H9 (cell line): ENCODE measurements around the gene RFX1. TPM values are rescaled to one million over a fixed set of nuclear protein-coding genes. Genes with fewer than 3 reads are reported as not detected.

ENCODE experiments used
- DNase-seq: peaks from one replicate; pipeline ENCODE4 v3.0.0-alpha.2; 2017
- H2AFZ ChIP-seq: one replicate; pipeline ENCODE4 v1.6.1; 2013; ENCODE audit warnings: mild to moderate bottlenecking, low read length, control low read depth, moderate library complexity
- H2AK5ac ChIP-seq: 2 replicates; pipeline ENCODE4 v1.6.1; 2013; ENCODE audit warnings: low read length, control low read depth, mixed read lengths; ENCODE audit not compliant: insufficient read length
- H2BK120ac ChIP-seq: one replicate; pipeline ENCODE4 v1.6.1; 2013; ENCODE audit warnings: low read depth, mild to moderate bottlenecking, low read length, control low read depth, inconsistent platforms; ENCODE audit not compliant: poor library complexity, severe bottlenecking
- H2BK12ac ChIP-seq: 2 replicates; pipeline ENCODE4 v1.6.1; 2013; ENCODE audit warnings: low read length, control low read depth, mixed read lengths, low read depth; ENCODE audit not compliant: insufficient read length
- H2BK15ac ChIP-seq: 2 replicates; pipeline ENCODE4 v1.6.1; 2013; ENCODE audit warnings: low read depth, low read length, control low read depth
- H2BK20ac ChIP-seq: one replicate; pipeline ENCODE4 v1.6.1; 2013; ENCODE audit warnings: low read depth, mild to moderate bottlenecking, low read length, control low read depth, inconsistent platforms; ENCODE audit not compliant: poor library complexity, severe bottlenecking
- H2BK5ac ChIP-seq: 2 replicates; pipeline ENCODE4 v1.6.1; 2013; ENCODE audit warnings: low read length, control low read depth, mixed read lengths; ENCODE audit not compliant: insufficient read length
- H3K14ac ChIP-seq: 2 replicates; pipeline ENCODE4 v1.6.1; 2013; ENCODE audit warnings: low read length, control low read depth; ENCODE audit not compliant: insufficient read depth
- H3K18ac ChIP-seq: 2 replicates; pipeline ENCODE4 v1.6.1; 2013; ENCODE audit warnings: low read depth, mild to moderate bottlenecking, mixed read lengths, low read length, control low read depth; ENCODE audit not compliant: insufficient read length
- H3K23ac ChIP-seq: 2 replicates; pipeline ENCODE4 v1.6.1; 2013; ENCODE audit warnings: low read length, control low read depth, mixed read lengths, low read depth; ENCODE audit not compliant: insufficient read length
- H3K23me2 ChIP-seq: 2 replicates; pipeline ENCODE4 v1.6.1; 2013; ENCODE audit warnings: low read depth, mild to moderate bottlenecking, mixed read lengths, low read length, control low read depth; ENCODE audit not compliant: insufficient read length, poor library complexity, severe bottlenecking
- H3K27ac ChIP-seq: 2 replicates; pipeline ENCODE4 v1.5.1; 2013; ENCODE audit warnings: low read length, control low read depth, mixed read lengths, low read depth; ENCODE audit not compliant: insufficient read length
- H3K27me3 ChIP-seq: 2 replicates; pipeline ENCODE4 v1.6.1; 2013; ENCODE audit warnings: low read length, control low read depth, inconsistent platforms; ENCODE audit not compliant: insufficient read depth
- H3K4ac ChIP-seq: 2 replicates; pipeline ENCODE4 v1.6.1; 2013; ENCODE audit warnings: low read depth, mild to moderate bottlenecking, control low read depth, inconsistent platforms, low read length, moderate library complexity
- H3K4me1 ChIP-seq: 2 replicates; pipeline ENCODE4 v1.6.1; 2013; ENCODE audit warnings: low read length, control low read depth, inconsistent platforms; ENCODE audit not compliant: insufficient read depth
- H3K4me2 ChIP-seq: 2 replicates; pipeline ENCODE4 v1.6.1; 2013; ENCODE audit warnings: low read length, control low read depth, mixed read lengths; ENCODE audit not compliant: insufficient read length, insufficient read depth
- H3K56ac ChIP-seq: 2 replicates; pipeline ENCODE4 v1.6.1; 2013; ENCODE audit warnings: low read depth, mild to moderate bottlenecking, mixed read lengths, low read length, control low read depth; ENCODE audit not compliant: insufficient read length
- H3K79me1 ChIP-seq: 2 replicates; pipeline ENCODE4 v1.6.1; 2013; ENCODE audit warnings: low read depth, mild to moderate bottlenecking, moderate library complexity, low read length, control low read depth, inconsistent platforms; ENCODE audit not compliant: insufficient read depth, poor library complexity, severe bottlenecking
- H3K79me2 ChIP-seq: 2 replicates; pipeline ENCODE4 v1.6.1; 2013; ENCODE audit warnings: low read length, control low read depth, inconsistent platforms; ENCODE audit not compliant: insufficient read depth
- H3K9ac ChIP-seq: 2 replicates; pipeline ENCODE4 v1.6.1; 2013; ENCODE audit warnings: low read length, control low read depth, mixed read lengths; ENCODE audit not compliant: insufficient read length; ENCODE audit errors: extremely low read depth
- H3K9me3 ChIP-seq: one replicate; pipeline ENCODE4 v1.6.1; 2013; ENCODE audit warnings: low read depth, low read length, inconsistent platforms; ENCODE audit not compliant: control insufficient read depth
- H3T11ph ChIP-seq: one replicate; pipeline ENCODE4 v1.6.1; 2013; ENCODE audit warnings: mild to moderate bottlenecking, low read length, control low read depth, inconsistent platforms
- H4K20me1 ChIP-seq: one replicate; pipeline ENCODE4 v1.6.1; 2013; ENCODE audit not compliant: control insufficient read depth, insufficient read length, insufficient read depth
- H4K5ac ChIP-seq: 2 replicates; pipeline ENCODE4 v1.6.1; 2013; ENCODE audit warnings: low read depth, mild to moderate bottlenecking, mixed read lengths, low read length, control low read depth; ENCODE audit not compliant: insufficient read length
- H4K8ac ChIP-seq: replicated peaks from 2 replicates; pipeline ENCODE4 v1.6.1; 2013; ENCODE audit warnings: low read length, control low read depth, mixed read lengths, low read depth; ENCODE audit not compliant: insufficient read length
- H4K91ac ChIP-seq: 2 replicates; pipeline ENCODE4 v1.6.1; 2013; ENCODE audit warnings: low read depth, mild to moderate bottlenecking, moderate library complexity, mixed read lengths, low read length, control low read depth; ENCODE audit not compliant: insufficient read length
- H3K27ac Mint-ChIP-seq, 3 experiments: 2 replicates in 2 of 3; 3 replicates in 1 of 3; pipeline ENCODE4 v1.8.0; 2020 to 2021; ENCODE audit warnings: mixed read lengths in 3 of 3, mild to moderate bottlenecking in 1 of 3, moderate library complexity in 1 of 3
- H3K27me3 Mint-ChIP-seq: 2 replicates; pipeline ENCODE4 v1.8.0; 2021; ENCODE audit warnings: low read depth, mild to moderate bottlenecking, moderate library complexity, mixed read lengths
- H3K36me3 Mint-ChIP-seq, 3 experiments: 2 replicates in 2 of 3; 3 replicates in 1 of 3; pipeline ENCODE4 v1.8.0; 2020 to 2021; ENCODE audit warnings: low read depth in 3 of 3, mixed read lengths in 3 of 3; ENCODE audit not compliant: insufficient read depth in 1 of 3
- H3K4me1 Mint-ChIP-seq, 2 experiments: 2 replicates each; pipeline ENCODE4 v1.8.0; 2020; ENCODE audit warnings: mixed read lengths in 2 of 2
- H3K4me3 Mint-ChIP-seq, 2 experiments: 2 replicates in 1 of 2; 3 replicates in 1 of 2; pipeline ENCODE4 v1.8.0; 2020 to 2021; ENCODE audit warnings: mild to moderate bottlenecking in 2 of 2, mixed read lengths in 2 of 2, moderate library complexity in 1 of 2
- H3K9me3 Mint-ChIP-seq, 2 experiments: 2 replicates in 1 of 2; 3 replicates in 1 of 2; pipeline ENCODE4 v1.8.0; 2020; ENCODE audit warnings: mild to moderate bottlenecking in 2 of 2, mixed read lengths in 2 of 2, moderate library complexity in 1 of 2
- WGBS: extraction: QIAGEN DNeasy Blood & Tissue Kit; methylation state at CpG from one replicate; pipeline ENCODE4 v1.1.7; 2013; ENCODE audit warnings: missing lambda C conversion rate, low lambda C conversion rate, mixed read lengths; ENCODE audit not compliant: insufficient read length; ENCODE audit errors: extremely low coverage; 5-methylcytosine and 5-hydroxymethylcytosine counted together
- total RNA-seq: library from RNA; stranded (reverse); gene quantifications from 2 replicates; pipeline ENCODE4 v1.2.1, GENCODE V29; 2021
- TF ChIP-seq, protein P1 (sequence below): fragments of 200-600 bp; sonication (generic); conservative IDR thresholded peaks from 3 replicates; pipeline ENCODE4 v1.8.0; 2021; ENCODE audit warnings: antibody characterized with exemption, mild to moderate bottlenecking

RFX1 gene
- total RNA-seq, 1 experiment from 2014 or later, result 21.4 TPM

DNA sequence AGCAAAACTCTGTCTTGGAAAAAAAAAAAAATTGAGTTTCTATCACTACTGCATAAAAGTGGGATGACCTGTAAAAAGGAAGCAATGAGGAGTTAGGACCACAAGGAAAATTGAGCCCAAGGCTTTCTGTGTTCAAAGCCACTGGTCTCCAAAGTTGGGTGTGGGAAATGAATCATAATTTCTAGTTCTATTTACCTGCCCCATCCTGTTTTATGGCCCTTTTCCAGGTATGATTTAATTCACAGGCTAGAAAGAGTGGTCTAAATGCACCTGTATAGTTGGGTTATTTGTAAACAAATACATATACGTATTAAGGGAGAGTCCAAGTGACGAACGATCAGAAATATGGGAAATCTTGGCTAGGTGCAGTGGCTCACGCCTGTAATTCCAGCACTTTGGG, 59.7 kb downstream of the RFX1 start:
- TF ChIP-seq, protein P1, sequence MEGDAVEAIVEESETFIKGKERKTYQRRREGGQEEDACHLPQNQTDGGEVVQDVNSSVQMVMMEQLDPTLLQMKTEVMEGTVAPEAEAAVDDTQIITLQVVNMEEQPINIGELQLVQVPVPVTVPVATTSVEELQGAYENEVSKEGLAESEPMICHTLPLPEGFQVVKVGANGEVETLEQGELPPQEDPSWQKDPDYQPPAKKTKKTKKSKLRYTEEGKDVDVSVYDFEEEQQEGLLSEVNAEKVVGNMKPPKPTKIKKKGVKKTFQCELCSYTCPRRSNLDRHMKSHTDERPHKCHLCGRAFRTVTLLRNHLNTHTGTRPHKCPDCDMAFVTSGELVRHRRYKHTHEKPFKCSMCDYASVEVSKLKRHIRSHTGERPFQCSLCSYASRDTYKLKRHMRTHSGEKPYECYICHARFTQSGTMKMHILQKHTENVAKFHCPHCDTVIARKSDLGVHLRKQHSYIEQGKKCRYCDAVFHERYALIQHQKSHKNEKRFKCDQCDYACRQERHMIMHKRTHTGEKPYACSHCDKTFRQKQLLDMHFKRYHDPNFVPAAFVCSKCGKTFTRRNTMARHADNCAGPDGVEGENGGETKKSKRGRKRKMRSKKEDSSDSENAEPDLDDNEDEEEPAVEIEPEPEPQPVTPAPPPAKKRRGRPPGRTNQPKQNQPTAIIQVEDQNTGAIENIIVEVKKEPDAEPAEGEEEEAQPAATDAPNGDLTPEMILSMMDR, result no peak
- H3K23me2 ChIP-seq, result no peaks in the 10 kb centered on the region
- H3K18ac ChIP-seq, result no peak overlapping the region
- H3K9ac ChIP-seq, result no peak overlapping the region
- H3K27me3 ChIP-seq, result no peaks in the 10 kb centered on the region
- no peak overlapping the region for H4K5ac ChIP-seq
- H3K4me2 ChIP-seq, result no peak overlapping the region
- H3K4me1 ChIP-seq, result no peaks in the 10 kb centered on the region
- no peak overlapping the region for H4K8ac ChIP-seq
- H3K4me3 Mint-ChIP-seq, result no peak overlapping the region
- no peaks in the 10 kb centered on the region for H4K20me1 ChIP-seq
- H3K14ac ChIP-seq, result no peak overlapping the region
- H2BK120ac ChIP-seq, result no peak overlapping the region
- DNase-seq, result no peak
- no peaks in the 10 kb centered on the region for H3K9me3 ChIP-seq
- H4K91ac ChIP-seq, result no peak overlapping the region
- H3K9me3 Mint-ChIP-seq, result peaks cover 0 to 3% of the 10 kb centered on the region in 2 experiments; a peak in 1 of 5 replicates
- H2AFZ ChIP-seq, result no peak overlapping the region
- no peak overlapping the region for H2BK20ac ChIP-seq
- no peak overlapping the region for H3K4ac ChIP-seq
- no CpG with 5 or more reads among the region's 4 CpGs for WGBS
- H3K27me3 Mint-ChIP-seq, result peaks cover 9% of the 10 kb centered on the region
- H3K4me1 Mint-ChIP-seq, result no peaks in the 10 kb centered on the region
- H3K27ac Mint-ChIP-seq, result no peak overlapping the region
- H3K79me1 ChIP-seq, result no peaks in the 10 kb centered on the region
- no peak overlapping the region for H2BK5ac ChIP-seq
- no peaks in the 10 kb centered on the region; a peak in 1 of 7 replicates for H3K36me3 Mint-ChIP-seq
- no peak overlapping the region for H3T11ph ChIP-seq
- H2BK12ac ChIP-seq, result no peak overlapping the region
- H3K27ac ChIP-seq, result no peak overlapping the region
- H3K23ac ChIP-seq, result no peak overlapping the region
- H2BK15ac ChIP-seq, result no peak overlapping the region
- no peak overlapping the region for H2AK5ac ChIP-seq
- H3K56ac ChIP-seq, result no peak overlapping the region
- H3K79me2 ChIP-seq, result no peaks in the 10 kb centered on the region
